Astrocyte of the spinal cord (primary cell): ENCODE data around the gene TTC9B.

Source experiments
- DNase-seq: peaks from one replicate; pipeline ENCODE4 v3.0.0; 2011; ENCODE audit warnings: low read depth, low spot score
- H3K4me3 ChIP-seq: 2 replicates; pipeline ENCODE4 v1.5.1; 2011; ENCODE audit warnings: low read depth, mild to moderate bottlenecking, low read length, moderate library complexity
- in situ Hi-C: cut with HindIII; loops from 2 replicates; pipeline ENCODE4 v1.10.0; 2017; ENCODE audit warnings: low sequenced_read_pairs
- TF ChIP-seq, protein P1 (sequence below): IDR thresholded peaks from 2 replicates; pipeline ENCODE4 v1.5.1; 2012; ENCODE audit warnings: low read depth, mild to moderate bottlenecking, low read length, inconsistent platforms

TTC9B gene

GRCh38 chr19:40216777-40217026 is 1.5 kb downstream of the TTC9B start:
- DNase-seq, result no peak
- in situ Hi-C loops, result no loop called here
- no peak overlapping the region for H3K4me3 ChIP-seq
- TF ChIP-seq, protein P1, sequence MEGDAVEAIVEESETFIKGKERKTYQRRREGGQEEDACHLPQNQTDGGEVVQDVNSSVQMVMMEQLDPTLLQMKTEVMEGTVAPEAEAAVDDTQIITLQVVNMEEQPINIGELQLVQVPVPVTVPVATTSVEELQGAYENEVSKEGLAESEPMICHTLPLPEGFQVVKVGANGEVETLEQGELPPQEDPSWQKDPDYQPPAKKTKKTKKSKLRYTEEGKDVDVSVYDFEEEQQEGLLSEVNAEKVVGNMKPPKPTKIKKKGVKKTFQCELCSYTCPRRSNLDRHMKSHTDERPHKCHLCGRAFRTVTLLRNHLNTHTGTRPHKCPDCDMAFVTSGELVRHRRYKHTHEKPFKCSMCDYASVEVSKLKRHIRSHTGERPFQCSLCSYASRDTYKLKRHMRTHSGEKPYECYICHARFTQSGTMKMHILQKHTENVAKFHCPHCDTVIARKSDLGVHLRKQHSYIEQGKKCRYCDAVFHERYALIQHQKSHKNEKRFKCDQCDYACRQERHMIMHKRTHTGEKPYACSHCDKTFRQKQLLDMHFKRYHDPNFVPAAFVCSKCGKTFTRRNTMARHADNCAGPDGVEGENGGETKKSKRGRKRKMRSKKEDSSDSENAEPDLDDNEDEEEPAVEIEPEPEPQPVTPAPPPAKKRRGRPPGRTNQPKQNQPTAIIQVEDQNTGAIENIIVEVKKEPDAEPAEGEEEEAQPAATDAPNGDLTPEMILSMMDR, result no peak

- no peak for DNase-seq
- TF ChIP-seq, protein P1, result no peak
- H3K4me3 ChIP-seq, result no peak overlapping the region
- in situ Hi-C loops, result no loop called here
Measured at GRCh38 chr19:40216013-40216776, 2.0 kb downstream of the TTC9B start.

DNA sequence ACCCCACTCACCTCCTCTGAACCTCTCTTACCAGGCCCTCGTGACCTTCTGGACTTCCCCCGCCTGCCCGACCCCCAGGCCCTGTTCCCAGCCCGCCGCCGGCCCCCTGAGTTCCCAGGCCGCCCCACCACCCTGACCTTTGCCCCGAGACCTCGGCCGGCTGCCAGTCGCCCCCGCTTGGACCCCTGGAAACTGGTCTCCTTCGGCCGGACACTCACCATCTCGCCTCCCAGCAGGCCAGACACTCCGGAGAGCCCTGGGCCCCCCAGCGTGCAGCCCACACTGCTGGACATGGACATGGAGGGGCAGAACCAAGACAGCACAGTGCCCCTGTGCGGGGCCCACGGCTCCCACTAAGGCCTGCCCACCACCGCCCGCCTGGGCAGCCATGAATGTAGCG is 3.2 kb downstream of the TTC9B start:
- DNase-seq, result no peak
- TF ChIP-seq, protein P1, result no peak
- no peak overlapping the region for H3K4me3 ChIP-seq
- in situ Hi-C loops, result no loop called here

DNA sequence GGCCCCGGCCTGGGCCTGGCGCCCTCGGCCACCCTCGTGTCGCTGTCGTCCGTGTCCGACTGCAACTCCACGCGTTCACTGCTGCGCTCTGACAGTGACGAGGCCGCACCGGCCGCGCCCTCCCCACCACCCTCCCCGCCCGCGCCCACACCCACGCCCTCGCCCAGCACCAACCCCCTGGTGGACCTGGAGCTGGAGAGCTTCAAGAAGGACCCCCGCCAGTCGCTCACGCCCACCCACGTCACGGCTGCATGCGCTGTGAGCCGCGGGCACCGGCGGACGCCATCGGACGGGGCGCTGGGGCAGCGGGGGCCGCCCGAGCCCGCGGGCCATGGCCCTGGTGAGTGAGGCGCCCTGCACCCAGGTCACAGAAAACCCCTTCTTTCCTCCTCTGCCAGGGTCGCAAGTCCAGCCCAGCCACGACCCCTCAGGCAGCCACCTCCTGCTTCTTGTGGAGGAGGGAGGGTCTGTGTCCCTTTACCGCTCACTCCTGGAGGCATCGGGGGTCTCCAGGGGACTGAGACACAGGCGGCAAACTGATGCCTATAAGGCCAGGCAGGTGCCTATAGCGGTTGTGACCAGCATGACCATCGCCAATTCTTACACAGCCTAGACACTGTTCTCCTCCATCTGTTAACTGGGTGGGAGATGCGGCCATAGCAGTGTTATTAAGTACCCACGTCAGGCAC is 4.2 kb downstream of the TTC9B start:
- in situ Hi-C loops, result no loop called here
- no peak for DNase-seq
- H3K4me3 ChIP-seq, result no peak overlapping the region
- TF ChIP-seq, protein P1, result no peak

- in situ Hi-C loops, result no loop called here
- H3K4me3 ChIP-seq, result no peak overlapping the region
- TF ChIP-seq, protein P1, result no peak
- no peak for DNase-seq
Measured at GRCh38 chr19:40213251-40213829, 4.8 kb downstream of the TTC9B start.

GRCh38 chr19:40210889-40211288 is 7.3 kb downstream of the TTC9B start:
- DNase-seq, result no peak
- in situ Hi-C loops, result no loop called here
- TF ChIP-seq, protein P1, result no peak
- no peak overlapping the region for H3K4me3 ChIP-seq
